ENCODE results near the gene ARL15.

DNA sequence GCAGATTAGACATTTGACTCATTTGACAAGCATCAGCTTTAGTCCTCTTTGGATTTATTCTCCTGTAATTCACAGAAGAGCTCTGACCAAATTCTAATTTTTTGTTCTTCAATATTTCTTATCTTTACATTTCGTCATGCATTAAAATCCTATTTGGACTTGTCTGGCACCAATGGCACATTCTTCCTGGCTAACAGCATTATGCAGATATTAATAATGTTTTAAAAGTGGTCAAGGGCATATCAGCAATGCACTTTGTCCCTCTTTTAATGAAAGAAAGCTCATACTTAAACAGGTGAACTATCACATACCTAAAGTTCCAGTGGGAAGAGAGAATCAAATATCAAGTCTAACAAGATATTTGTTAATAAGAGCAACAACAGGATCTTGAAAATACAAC, 270.4 kb downstream of the ARL15 start:
- TF ChIP-seq, protein P1, sequence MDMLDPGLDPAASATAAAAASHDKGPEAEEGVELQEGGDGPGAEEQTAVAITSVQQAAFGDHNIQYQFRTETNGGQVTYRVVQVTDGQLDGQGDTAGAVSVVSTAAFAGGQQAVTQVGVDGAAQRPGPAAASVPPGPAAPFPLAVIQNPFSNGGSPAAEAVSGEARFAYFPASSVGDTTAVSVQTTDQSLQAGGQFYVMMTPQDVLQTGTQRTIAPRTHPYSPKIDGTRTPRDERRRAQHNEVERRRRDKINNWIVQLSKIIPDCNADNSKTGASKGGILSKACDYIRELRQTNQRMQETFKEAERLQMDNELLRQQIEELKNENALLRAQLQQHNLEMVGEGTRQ (CRISPR knock-in tag; IDR thresholded peaks at IDR 0.05), result no peak
- TF ChIP-seq KDM1A (IDR thresholded peaks at IDR 0.05) (no peak), KAT8 (IDR thresholded peaks at IDR 0.05; ENCODE audit: low read depth) (no peak), GATAD2A (IDR thresholded peaks at IDR 0.05) (no peak), NR2F6 (CRISPR knock-in tag; IDR thresholded peaks at IDR 0.05) (no peak), NFYB (IDR thresholded peaks at IDR 0.05; ENCODE audit: extremely low read depth, insufficient read length) (no peak), CHD2 (IDR thresholded peaks at IDR 0.05; ENCODE audit: low read depth, low read length) (no peak), HMG20A (CRISPR knock-in tag; conservative IDR thresholded peaks at IDR 0.05) (no peak), RAD51 (IDR thresholded peaks at IDR 0.05; ENCODE audit: borderline replicate concordance, low read depth) (no peak)

Measured in K562 (cell line).